GM10266 (cell line): Measurements from ENCODE around the gene AMN1.

Source experiments
- DNase-seq: peaks from one replicate; pipeline ENCODE4 v3.0.0; 2012; ENCODE audit errors: extremely low spot score
- TF ChIP-seq, protein P1 (sequence below): IDR thresholded peaks from 2 replicates; pipeline ENCODE4 v1.5.1; 2012; ENCODE audit warnings: mild to moderate bottlenecking, low read depth; ENCODE audit not compliant: control insufficient read depth, insufficient read depth; ENCODE audit errors: missing control alignments

Gene AMN1

GRCh38 chr12:31669020-31669419 lies 59.8 kb downstream of the AMN1 start:
- TF ChIP-seq, protein P1, sequence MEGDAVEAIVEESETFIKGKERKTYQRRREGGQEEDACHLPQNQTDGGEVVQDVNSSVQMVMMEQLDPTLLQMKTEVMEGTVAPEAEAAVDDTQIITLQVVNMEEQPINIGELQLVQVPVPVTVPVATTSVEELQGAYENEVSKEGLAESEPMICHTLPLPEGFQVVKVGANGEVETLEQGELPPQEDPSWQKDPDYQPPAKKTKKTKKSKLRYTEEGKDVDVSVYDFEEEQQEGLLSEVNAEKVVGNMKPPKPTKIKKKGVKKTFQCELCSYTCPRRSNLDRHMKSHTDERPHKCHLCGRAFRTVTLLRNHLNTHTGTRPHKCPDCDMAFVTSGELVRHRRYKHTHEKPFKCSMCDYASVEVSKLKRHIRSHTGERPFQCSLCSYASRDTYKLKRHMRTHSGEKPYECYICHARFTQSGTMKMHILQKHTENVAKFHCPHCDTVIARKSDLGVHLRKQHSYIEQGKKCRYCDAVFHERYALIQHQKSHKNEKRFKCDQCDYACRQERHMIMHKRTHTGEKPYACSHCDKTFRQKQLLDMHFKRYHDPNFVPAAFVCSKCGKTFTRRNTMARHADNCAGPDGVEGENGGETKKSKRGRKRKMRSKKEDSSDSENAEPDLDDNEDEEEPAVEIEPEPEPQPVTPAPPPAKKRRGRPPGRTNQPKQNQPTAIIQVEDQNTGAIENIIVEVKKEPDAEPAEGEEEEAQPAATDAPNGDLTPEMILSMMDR, result no peak
- DNase-seq, result no peak

DNA sequence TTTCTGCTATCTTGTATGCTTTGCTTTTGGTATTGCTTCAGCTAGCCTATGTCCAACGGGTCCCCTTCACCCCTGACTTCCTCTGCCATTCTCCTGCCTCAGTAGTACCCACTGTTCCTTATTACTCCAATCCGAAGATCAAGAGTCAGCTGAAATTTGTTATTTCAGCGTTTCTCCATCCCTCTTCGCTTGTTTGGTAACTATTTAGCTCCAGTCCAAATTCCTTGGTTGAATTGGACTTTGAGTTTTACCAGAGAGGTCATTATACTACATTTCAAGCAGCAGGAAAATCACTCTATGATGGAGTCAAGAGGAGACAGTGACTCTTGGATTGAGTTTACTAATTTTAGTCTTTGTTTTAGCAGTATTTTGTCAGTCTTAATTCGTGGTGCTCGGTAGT lies 64.8 kb downstream of the AMN1 start:
- TF ChIP-seq, protein P1, result no peak
- DNase-seq, result no peak

DNA sequence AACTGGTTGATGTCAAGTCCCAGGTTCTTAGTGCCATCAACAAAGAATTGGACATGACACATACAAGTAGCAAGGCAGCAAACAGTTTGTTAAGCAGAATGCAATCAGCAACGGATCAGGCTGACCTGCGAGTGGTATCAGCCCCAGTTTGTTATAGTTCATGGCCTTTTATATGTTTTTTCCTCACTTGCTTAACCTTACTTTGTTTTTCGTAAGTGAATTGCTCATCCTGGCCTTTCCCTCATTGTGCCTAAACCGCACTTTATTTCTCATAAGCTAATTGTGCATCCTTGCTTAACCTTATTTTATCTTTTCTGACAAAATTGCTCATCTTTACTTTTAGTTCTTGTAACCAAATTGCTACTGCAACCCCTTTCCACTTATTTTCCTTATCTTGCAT lies 65.2 kb downstream of the AMN1 start:
- TF ChIP-seq, protein P1, result no peak
- no peak for DNase-seq

DNA sequence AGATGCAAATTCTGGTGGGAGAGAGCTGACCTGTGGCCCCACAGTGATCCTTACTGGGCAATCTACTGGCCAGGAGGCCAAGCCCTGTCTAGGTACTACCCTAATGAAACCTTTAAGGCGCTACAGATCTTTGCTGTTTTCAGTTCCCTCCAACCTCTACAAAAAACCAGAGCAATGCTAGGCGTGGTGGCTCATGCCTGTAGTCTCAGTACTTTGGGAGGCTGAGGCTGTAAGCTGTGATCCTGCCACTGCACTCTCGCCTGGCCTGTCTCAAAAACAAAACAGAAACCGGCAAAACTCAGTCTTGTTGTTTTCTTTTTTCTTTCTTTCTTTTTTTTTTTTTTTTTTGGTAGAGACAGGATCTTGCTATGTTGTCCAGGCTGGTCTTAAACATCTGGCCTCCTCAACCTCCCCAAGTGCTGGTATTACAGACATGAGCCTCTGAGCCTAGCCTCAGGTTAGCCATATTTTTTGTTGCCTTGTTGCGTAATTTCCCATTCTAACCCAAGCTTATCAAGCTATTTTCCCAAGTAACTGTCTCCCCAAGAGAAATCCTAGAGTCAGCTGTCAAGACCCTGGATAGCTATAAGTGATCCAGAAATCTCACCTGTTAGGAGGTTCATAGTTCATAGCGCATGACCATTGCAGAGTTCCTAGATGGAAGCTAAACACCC lies 66.5 kb downstream of the AMN1 start:
- DNase-seq, result no peak
- TF ChIP-seq, protein P1, result no peak

DNA sequence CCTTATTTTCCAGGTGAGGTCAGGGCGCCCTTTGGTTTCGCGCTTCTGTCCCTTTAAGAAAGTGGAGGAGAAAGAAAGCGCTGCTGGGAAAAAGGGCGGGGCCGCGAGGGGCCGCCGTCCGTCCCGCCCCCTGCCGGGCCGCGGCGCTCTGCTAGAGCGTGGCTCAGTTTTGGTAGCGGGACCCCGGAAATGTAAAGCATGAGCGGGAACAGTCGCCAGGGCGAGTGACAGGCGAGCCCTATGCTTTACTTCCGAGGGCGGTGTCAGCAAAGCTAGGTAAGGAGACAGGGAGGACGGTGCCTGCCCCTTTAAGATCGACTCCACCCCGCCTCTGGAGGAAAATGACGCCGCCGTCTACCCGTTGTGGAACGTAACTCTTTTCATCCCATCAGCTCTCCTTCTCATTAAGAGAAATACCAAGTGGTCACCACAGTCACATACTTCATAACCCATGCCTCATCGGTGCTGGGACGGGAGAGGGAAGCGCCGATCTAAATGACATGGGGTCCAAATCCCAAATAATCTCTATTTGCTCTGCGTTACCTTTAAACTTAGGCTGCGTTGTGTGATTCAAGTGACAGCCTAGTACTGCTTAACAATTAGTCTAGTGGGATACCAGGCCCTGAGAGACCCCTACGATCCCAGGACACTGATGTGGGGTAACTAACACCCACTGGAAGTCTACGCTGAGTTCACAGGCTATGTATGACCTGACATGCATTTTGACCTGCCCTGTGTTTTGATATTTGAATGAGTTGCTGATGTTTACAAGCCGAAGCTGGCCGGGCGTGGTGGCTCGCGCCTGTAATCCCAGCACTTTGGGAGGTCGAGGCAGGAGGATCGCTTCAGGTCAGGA lies 69.5 kb downstream of the AMN1 start, which contains the start of gene ETFBKMT:
ETFBKMT (plus strand) TSS at position 602 of the 856 bp plus-strand sequence. CDS start 2,266 bp downstream, outside the sequence.
- TF ChIP-seq, protein P1, result peak; percentile 37
- peak; percentile 86 for DNase-seq

DNA sequence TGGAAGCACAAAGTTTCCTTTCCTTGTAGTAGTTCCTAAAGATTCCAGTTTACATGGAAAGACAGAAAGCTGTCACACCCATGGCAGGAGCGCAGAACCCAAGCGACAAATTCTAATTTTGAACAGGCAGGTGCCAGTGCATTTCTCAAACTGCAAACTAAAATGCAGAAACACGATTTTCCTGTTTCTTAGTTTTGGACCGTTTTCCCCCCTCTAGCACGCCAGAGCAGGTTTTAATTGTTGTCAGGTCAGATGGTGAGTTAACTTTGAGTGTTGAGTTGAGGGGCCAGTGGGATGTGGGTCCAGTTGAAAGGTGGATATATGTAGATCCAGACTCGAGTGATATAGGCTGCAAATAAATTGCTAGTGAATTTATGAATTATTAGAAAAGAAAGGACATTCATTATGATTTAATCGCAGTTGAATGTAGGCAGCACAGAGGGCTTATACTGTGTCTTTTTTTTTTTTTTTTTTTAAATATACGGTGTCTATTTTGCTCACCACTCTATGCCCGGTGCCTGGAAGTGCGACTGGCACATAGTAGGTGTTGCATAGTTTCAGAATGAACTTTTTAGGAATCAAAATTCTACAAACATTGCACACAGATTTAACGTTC lies 70.2 kb downstream of the AMN1 start:
- TF ChIP-seq, protein P1, result no peak
- no peak for DNase-seq
